Gastrocnemius medialis (tissue), 4 donors: ENCODE results near the gene PRKD2.

ENCODE experiments used
- POLR2A ChIP-seq, 2 donors: fragments of 450-650 bp; IDR thresholded peaks; one replicate each; pipeline ENCODE4 v1.6.1; 2017; ENCODE audit warnings: antibody characterized with exemption in 2 of 2, mild to moderate bottlenecking in 2 of 2, moderate library complexity in 2 of 2
- TF ChIP-seq, protein P1 (sequence below), 5 experiments: fragments of 450-650 bp in 3 of 5; fragments of 200-600 bp in 2 of 5; sonication (generic) in 2 of 5; IDR thresholded peaks in 4 of 5; conservative IDR thresholded peaks in 1 of 5; 1 replicate in 4 of 5; 2 replicates in 1 of 5; pipeline ENCODE4 v1.5.1; 2016 to 2019; ENCODE audit warnings: antibody characterized with exemption in 5 of 5, mild to moderate bottlenecking in 3 of 5, moderate library complexity in 3 of 5

DNA sequence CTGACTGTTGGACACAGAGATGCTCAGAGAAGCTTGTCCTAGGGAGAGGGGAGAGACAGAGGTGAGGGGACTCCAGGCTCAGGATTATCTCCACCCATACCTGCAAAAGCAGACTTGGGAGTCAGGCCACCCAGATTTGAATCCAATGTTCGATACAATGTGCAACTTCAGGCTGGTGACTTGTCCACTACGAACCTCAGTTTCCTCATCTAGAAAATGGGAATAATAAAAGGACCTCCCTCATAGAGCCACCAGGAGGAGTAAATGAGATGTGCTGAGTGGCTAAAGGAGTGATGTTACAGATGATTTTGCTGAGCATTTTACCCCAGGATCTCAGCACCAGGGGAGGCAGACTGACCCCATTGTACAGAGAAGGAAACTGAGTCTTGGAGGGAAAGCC lies 25.0 kb downstream of the PRKD2 start:
- TF ChIP-seq, protein P1, sequence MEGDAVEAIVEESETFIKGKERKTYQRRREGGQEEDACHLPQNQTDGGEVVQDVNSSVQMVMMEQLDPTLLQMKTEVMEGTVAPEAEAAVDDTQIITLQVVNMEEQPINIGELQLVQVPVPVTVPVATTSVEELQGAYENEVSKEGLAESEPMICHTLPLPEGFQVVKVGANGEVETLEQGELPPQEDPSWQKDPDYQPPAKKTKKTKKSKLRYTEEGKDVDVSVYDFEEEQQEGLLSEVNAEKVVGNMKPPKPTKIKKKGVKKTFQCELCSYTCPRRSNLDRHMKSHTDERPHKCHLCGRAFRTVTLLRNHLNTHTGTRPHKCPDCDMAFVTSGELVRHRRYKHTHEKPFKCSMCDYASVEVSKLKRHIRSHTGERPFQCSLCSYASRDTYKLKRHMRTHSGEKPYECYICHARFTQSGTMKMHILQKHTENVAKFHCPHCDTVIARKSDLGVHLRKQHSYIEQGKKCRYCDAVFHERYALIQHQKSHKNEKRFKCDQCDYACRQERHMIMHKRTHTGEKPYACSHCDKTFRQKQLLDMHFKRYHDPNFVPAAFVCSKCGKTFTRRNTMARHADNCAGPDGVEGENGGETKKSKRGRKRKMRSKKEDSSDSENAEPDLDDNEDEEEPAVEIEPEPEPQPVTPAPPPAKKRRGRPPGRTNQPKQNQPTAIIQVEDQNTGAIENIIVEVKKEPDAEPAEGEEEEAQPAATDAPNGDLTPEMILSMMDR (IDR thresholded peaks at IDR 0.05 in 4 of 5, conservative IDR thresholded peaks at IDR 0.05 in 1 of 5), result no peak
- no peak for TF ChIP-seq POLR2A (IDR thresholded peaks at IDR 0.05)
